Keratinocyte (primary cell): Measurements from ENCODE around the gene TNFRSF4.

Source experiments
- EZH2 ChIP-seq: IDR thresholded peaks from one replicate; pipeline ENCODE4 v1.6.1; 2012; ENCODE audit warnings: inconsistent platforms, mild to moderate bottlenecking, low read length, moderate library complexity
- TF ChIP-seq, protein P1 (sequence below), 3 experiments: IDR thresholded peaks in 1 of 3; conservative IDR thresholded peaks in 1 of 3; optimal IDR thresholded peaks in 1 of 3; 2 replicates in 2 of 3; 3 replicates in 1 of 3; pipeline versions ENCODE3 to v1.5.1; 2011; ENCODE audit warnings: low read length in 3 of 3, mild to moderate bottlenecking in 3 of 3, moderate library complexity in 2 of 3, control low read depth in 1 of 3, inconsistent platforms in 1 of 3; ENCODE audit not compliant: insufficient read depth in 2 of 3; ENCODE audit errors: extremely low read depth in 1 of 3

DNA sequence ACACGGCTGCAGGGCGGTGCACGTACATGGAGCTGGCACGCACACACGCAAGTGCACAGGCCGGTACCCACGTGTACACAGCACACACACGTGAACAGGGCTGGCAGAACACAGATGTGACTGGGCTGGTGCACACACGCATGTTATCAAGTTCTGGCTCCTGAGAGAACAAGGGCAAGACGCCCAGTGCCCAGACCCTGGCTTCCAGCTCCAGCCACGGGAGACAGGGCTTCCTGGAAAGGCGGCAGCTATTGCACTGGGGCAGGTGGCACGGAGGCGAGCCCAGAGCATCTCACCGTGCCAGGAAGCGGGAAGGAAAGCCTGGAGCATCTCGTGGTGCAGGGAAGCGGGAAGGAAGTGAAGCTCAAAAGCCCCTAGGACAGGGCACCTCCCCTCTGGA, 12.0 kb upstream of the TNFRSF4 start:
- TF ChIP-seq, protein P1, sequence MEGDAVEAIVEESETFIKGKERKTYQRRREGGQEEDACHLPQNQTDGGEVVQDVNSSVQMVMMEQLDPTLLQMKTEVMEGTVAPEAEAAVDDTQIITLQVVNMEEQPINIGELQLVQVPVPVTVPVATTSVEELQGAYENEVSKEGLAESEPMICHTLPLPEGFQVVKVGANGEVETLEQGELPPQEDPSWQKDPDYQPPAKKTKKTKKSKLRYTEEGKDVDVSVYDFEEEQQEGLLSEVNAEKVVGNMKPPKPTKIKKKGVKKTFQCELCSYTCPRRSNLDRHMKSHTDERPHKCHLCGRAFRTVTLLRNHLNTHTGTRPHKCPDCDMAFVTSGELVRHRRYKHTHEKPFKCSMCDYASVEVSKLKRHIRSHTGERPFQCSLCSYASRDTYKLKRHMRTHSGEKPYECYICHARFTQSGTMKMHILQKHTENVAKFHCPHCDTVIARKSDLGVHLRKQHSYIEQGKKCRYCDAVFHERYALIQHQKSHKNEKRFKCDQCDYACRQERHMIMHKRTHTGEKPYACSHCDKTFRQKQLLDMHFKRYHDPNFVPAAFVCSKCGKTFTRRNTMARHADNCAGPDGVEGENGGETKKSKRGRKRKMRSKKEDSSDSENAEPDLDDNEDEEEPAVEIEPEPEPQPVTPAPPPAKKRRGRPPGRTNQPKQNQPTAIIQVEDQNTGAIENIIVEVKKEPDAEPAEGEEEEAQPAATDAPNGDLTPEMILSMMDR (optimal IDR thresholded peaks at IDR 0.05 in 1 of 3, IDR thresholded peaks at IDR 0.05 in 1 of 3, conservative IDR thresholded peaks at IDR 0.05 in 1 of 3; ENCODE audit: extremely low read depth in 1 of 3, insufficient read depth in 2 of 3, low read length in 3 of 3), result no peak
- TF ChIP-seq EZH2, result no peak
